ENCODE measurements around the gene TFF3.

Gene TFF3, protein sequence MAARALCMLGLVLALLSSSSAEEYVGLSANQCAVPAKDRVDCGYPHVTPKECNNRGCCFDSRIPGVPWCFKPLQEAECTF

DNA sequence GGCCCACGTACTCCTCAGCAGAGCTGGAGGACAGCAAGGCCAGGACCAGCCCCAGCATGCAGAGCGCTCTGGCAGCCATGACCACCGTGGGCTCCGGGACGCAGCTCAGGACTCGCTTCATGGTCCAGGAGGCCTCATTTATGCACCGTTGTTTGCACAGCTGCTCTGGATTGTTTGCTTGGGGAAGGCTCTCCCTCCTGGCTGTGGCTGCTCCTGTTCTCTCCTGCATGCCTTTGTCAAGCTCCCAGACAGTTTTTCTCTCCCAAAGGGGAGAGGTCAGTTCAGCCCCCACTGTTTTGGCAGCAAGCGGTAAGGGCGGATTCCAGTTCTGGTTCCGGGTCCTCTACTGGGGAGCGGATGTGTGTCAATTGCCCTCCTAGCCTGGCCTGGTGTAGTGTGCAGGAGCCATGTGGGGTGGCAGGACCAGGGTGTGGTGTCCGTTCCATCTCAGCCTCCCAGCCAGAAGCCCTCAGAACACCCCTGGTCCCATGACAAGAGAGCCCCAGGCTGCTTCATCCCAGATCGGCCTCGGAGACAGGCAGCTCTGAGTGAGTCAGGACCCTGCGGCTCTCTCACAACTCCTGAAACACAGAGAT is at the start of gene TFF3:
Gene TFF3, minus strand, starts transcription at position 114 of the 596 bp plus-strand sequence. Its CDS starts 35 bp downstream, at position 79.
- no peak for DNase-seq (ENCODE audit: low read depth in 2 of 2)

GRCh38 chr21:42364304-42364865 is 49.2 kb upstream of the TFF3 start:
- no peak for DNase-seq (ENCODE audit: low read depth in 2 of 2)

DNA sequence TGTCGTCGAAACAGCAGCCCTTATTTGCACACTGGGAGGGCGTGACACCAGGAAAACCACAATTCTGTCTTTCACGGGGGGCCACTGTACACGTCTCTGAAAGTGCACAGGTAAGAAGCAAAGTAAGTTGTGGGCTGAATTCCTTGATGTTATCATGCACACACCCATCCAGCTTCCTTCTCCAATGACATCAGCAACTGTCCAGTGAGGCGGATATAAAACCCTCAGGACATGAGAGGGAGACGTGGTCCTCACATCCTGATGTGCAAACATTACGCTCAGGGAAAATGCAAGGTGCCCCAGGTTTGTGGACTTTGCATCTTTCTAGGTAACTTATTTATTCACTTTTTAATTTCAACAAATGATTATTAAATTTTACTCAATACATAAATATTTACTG is 48.1 kb upstream of the TFF3 start:
- DNase-seq (ENCODE audit: low read depth in 2 of 2) = no peak

DNA sequence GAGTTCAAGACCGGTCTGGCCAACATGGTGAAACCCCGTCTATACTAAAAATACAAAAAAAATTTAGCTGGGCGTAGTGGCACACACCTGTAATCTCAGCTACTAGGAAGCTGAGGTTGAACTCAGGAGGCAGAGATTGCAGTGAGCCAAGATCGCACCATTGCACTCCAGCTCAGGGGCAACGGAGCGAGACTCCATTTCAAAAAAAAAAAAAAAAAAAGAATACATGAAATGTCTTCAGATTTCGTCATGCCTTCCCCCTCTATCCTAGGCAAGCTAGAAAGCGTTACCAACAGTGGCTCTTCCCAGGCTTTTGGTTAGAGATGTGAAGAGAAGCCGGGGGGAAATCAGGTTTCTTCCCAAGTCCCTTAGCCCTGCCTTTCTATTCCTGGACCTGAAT is 47.5 kb upstream of the TFF3 start:
- no peak for DNase-seq (ENCODE audit: low read depth in 2 of 2)

DNA sequence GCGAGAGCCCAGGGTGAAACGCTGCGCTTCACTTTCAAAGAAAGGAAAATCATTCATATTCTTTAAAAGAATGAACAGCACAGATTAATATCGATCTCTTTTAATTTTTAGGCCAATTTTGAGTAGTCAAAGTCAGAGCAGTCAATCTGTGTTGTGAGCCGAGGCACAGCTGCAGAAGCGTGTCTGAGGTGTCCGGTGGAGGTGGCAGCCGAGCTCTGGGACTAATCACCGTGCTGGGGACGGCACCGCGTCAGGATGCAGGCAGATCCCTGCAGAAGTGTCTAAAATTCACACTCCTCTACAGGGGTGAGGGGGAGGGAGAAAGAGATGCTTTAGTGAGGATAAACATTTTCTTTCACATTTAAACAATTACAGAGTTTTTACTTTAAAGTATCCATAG is 47.0 kb upstream of the TFF3 start:
- no peak for DNase-seq (ENCODE audit: low read depth in 2 of 2)

DNA sequence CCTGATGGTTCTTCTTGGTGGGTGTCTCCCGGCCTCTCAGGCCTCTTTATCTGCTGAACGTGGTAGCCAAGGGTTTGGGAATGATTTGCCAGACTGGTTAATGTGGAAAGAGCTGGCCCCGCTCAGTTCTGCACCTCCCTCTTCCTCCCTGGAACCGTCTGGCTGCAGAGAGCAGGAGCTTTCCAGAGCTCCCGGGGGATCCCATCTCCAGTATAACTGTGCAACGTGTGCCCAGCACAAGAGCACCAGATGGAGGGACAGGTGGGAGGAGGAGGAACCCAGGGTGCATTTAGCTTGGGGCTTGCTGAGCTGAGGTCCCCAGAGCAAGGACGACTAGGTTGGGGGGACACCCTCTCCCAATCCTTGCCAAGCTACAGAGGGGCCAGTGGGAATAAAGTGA is 46.1 kb upstream of the TFF3 start:
- no peak for DNase-seq (ENCODE audit: low read depth in 2 of 2)

- DNase-seq (ENCODE audit: low read depth in 2 of 2) = no peak
Measured at GRCh38 chr21:42360317-42360716, 45.1 kb upstream of the TFF3 start.

- no peak for DNase-seq (ENCODE audit: low read depth in 2 of 2)
Measured at GRCh38 chr21:42358937-42359336, 43.7 kb upstream of the TFF3 start.

DNA sequence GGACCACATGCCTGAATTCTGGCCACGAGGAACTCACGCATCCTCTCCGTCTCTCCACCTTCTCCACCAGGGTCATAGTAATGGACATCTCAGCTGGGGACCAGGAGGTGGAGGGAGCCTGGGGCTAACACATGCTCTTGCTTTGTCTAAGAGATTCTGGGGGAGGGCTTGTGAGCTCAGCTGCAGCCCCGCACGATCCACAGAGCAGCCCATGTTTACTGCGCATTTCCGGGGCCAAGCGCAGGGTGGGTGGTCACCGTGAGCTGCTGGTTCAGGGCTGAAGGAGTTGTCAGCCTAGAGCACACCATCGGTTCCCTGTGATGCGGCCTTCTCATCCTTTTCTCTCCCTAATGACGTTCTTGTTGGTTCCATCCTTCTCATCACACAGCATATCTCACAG is 43.1 kb upstream of the TFF3 start:
- no peak for DNase-seq (ENCODE audit: low read depth in 2 of 2)

DNA sequence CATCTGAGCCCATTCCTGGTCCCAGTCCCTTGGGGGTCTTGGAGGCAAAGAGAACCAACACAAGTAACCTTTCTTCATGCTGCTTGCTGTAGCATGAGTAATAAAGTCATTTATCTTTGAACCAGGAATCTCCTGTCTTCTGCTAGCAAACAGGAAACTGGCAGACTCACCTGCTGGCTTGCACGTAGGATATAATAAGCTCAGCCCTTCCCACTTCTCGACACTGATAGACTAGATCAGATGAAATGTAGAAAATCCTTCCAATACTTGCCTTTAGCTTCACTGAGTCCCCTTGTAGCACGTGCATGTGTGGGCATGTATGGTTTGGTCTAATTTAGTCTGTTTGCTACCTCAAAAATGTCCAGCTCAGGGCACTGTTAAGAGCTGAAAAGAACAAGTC is 42.1 kb upstream of the TFF3 start:
- DNase-seq (ENCODE audit: low read depth in 2 of 2) = no peak

- DNase-seq (ENCODE audit: low read depth in 2 of 2) = no peak
Measured at GRCh38 chr21:42356650-42357049, 41.4 kb upstream of the TFF3 start.

DNA sequence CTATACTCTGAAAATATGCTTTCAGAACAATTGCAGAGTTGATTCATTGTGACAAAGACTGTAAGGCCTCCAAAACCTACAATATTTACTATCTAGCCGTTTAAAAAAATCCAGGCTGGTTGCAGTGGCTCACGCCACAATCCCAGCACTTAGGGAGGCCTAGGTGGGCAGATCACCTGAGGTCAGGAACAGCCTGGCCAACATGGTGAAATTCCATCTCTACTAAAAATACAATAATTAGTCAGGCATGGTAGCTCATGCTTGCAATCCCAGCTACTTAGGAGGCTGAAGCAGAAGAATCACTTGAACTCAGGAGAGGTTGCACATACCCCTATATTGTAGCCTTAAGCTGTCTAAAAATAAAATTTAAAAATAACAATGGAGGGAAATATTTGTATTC is 40.8 kb upstream of the TFF3 start:
- no peak for DNase-seq (ENCODE audit: low read depth in 2 of 2)

DNA sequence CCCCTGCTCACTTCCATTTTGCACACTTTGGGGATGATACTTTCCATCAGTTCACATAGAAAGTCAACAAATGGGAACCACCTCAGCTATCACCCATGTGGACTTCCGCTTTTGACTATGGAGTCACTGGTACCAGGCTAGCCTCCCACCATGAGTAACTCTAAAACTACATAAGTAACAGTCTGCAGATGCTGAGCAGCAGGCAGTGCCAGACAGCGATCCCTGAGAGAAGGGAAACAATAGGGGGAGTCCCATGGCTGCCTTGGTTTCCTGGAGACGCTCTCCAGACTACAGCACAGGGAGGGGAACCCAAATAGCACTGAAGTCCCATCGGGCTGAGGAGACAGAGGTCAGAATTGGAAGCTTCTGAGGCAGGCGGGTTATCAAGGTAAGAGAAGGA is 38.4 kb upstream of the TFF3 start:
- no peak for DNase-seq (ENCODE audit: low read depth in 2 of 2)

DNA sequence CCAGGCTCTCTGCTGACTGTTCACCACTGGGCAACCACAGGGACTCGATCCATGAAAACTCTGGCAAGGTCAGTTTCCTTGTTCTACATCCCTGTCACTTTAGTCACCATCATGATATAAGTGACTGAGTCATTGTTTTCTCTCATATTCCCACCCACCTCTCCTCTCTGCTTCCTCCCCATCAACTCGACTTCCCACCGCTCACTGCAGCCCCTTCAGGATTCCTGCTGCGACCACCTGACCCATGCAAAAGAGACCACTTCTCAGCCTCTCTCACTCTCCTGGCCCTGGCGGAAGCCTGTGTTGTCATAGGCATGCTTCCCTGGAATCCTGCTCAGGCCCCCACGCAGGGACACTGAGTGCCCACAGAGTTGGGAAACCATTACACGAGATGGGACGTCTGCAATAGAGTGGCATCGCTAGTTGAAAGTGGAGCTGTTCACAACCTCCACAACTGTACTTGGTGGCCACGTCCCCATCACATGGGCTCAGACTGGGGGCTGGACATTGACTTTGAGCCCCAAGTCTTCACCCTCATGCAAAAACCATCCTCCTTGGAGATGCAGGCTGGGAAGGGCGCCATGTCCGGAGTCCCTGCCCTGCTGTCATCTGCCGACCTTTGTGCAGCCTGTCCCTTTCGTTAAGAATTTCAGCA is 37.4 kb upstream of the TFF3 start:
- DNase-seq (ENCODE audit: low read depth in 2 of 2) = no peak

- no peak for DNase-seq (ENCODE audit: low read depth in 2 of 2)
Measured at GRCh38 chr21:42351626-42352440, 36.6 kb upstream of the TFF3 start.

- DNase-seq (ENCODE audit: low read depth in 2 of 2) = no peak
Measured at GRCh38 chr21:42350927-42351426, 35.8 kb upstream of the TFF3 start, which contains the start of gene TFF2. TSS of gene TFF2 (minus strand) at chr21:42350994. CDS start at chr21:42350957, 37 bp downstream.

DNA sequence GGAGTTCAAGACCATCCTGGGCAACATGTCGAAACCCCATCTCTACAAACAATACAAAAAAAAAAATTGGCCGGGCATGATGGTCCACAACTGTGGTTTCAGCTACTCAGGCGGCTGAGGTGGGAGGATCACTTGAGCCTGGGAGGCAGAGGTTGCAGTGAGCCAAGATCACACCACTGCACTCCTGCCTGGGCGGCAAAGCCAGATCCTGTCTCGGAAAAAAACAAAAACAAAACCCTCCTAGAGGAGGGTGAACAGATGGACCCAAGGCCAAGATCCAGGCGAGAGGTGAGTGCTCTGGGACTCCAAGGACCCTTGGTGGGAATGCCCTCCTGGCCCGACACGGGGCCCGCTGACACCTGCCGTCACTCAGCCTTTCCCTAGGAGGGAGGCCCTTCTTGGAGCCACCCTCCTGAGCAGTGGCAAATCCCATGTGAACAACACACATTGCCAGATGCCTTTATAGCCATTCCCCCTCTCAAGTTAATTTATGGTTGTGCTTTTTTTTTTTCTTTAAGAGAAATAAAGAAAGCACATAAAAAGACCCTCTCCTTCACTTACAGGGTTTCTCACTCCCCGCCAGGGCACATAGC is 35.2 kb upstream of the TFF3 start:
- no peak for DNase-seq (ENCODE audit: low read depth in 2 of 2)

GRCh38 chr21:42349420-42350317 is 34.5 kb upstream of the TFF3 start:
- DNase-seq (ENCODE audit: low read depth in 2 of 2) = no peak

DNA sequence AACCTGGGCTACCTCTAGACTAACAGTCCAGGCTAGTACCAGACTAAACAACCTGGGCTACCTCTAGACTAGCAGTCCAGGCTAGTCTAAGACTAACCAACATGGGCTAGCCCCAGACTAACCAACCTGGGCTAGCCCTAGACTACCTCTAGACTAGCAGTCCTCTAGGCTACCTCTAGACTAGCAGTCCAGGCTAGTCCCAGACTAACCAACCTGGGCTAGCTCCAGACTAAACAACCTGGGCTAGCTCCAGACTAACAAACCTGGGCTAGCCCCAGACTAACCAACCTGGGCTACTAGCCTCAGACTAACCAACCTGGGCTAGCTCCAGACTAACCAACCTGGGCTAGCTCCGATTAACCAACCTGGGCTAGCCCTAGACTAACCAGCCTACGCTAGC is 33.6 kb upstream of the TFF3 start:
- no peak for DNase-seq (ENCODE audit: low read depth in 2 of 2)

DNA sequence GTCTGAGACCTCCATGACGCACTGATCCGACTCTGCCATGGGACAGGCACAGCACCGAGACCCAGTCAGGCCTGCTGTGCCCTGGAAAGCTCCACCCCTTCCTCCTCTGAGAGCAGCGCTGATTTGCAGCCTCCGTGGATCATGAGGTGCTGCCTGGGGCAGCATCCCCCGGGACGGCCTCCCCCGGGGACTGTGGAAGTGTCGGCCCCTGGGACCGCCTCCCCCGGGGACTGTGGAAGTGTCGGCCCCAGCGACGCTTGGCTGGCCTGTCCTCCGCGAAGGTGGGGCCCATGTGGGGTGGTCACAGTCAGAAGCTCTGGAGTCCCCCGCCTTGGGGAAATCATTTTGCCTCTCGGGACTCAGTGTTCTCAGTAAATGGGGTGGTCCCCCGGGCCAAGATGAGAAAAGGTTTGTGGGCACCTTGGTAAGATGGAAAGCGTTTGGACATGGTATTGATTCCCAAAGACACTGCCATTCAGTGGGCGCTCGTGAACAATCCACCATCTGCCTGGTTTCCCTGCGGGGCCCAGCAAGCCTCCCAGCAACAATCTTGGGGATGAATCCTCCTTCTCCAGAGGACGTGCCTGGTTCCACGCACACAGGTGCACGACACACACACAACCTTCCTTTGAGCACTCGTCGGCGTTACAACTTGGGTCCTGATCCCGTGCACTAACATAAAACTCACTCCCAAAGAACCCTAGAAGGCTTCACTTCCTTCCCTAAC is 32.6 kb upstream of the TFF3 start:
- no peak for DNase-seq (ENCODE audit: low read depth in 2 of 2)
